HG03060 (cell line): ENCODE data around the gene SLC35F6.
"Not testable (repeated sequence)": the region's sequence is repeated elsewhere in the genome, so short reads cannot be mapped to it uniquely, and the experiment has no call there.

Experiments
- ATAC-seq: cut with Tn5 transposase; IDR thresholded peaks from one replicate; pipeline ENCODE4 v1.9.1; 2021; ENCODE audit warnings: low read depth, moderate number of reproducible peaks; ENCODE audit not compliant: unreplicated experiment

The SLC35F6 gene

GRCh38 chr2:26730549-26731344 is 33.3 kb upstream of the SLC35F6 start:
- no peak for ATAC-seq

- no peak for ATAC-seq
Measured at GRCh38 chr2:26731714-26732113, 32.4 kb upstream of the SLC35F6 start.

- no peak for ATAC-seq
Measured at GRCh38 chr2:26732446-26732845, 31.6 kb upstream of the SLC35F6 start.

GRCh38 chr2:26733413-26733812 is 30.7 kb upstream of the SLC35F6 start:
- no peak for ATAC-seq

GRCh38 chr2:26735097-26735496 is 29.0 kb upstream of the SLC35F6 start:
- ATAC-seq: no peak

GRCh38 chr2:26735883-26736588 is 28.0 kb upstream of the SLC35F6 start:
- no peak for ATAC-seq

- no peak for ATAC-seq
Measured at GRCh38 chr2:26737221-26737620, 26.9 kb upstream of the SLC35F6 start.

- ATAC-seq: no peak
Measured at GRCh38 chr2:26738481-26738880, 25.6 kb upstream of the SLC35F6 start.

GRCh38 chr2:26739514-26739913 is 24.6 kb upstream of the SLC35F6 start:
- ATAC-seq: no peak

GRCh38 chr2:26740346-26740745 is 23.7 kb upstream of the SLC35F6 start:
- ATAC-seq: no peak

- ATAC-seq: no peak
Measured at GRCh38 chr2:26740890-26741302, 23.2 kb upstream of the SLC35F6 start.

- ATAC-seq: no peak
Measured at GRCh38 chr2:26742048-26742770, 21.9 kb upstream of the SLC35F6 start.

GRCh38 chr2:26743852-26744251 is 20.2 kb upstream of the SLC35F6 start:
- ATAC-seq: no peak

GRCh38 chr2:26744953-26745352 is 19.1 kb upstream of the SLC35F6 start:
- no peak for ATAC-seq

GRCh38 chr2:26745609-26746327 is 18.3 kb upstream of the SLC35F6 start:
- no peak for ATAC-seq

- ATAC-seq: no peak
Measured at GRCh38 chr2:26746934-26747333, 17.1 kb upstream of the SLC35F6 start.

- ATAC-seq: not testable (repeated sequence)
Measured at GRCh38 chr2:26749787-26750420, 14.2 kb upstream of the SLC35F6 start.

- not testable (repeated sequence) for ATAC-seq
Measured at GRCh38 chr2:26750467-26750866, 13.6 kb upstream of the SLC35F6 start.

- no peak for ATAC-seq
Measured at GRCh38 chr2:26752656-26753055, 11.4 kb upstream of the SLC35F6 start.

GRCh38 chr2:26754539-26754938 is 9.5 kb upstream of the SLC35F6 start:
- ATAC-seq: no peak
